Stimulated activated CD8-positive, alpha-beta memory T cell treated with anti-CD3 and anti-CD28 coated beads, Interleukin-15, amount 100 ng/mL, for 4 hours (primary cell): ENCODE measurements around the gene GABRG3.

ENCODE experiments used
- DNase-seq, 2 donors: peaks; one replicate each; pipeline ENCODE4 v3.0.0-alpha.2; 2020; ENCODE audit warnings: low read depth in 2 of 2

GABRG3 gene

DNA sequence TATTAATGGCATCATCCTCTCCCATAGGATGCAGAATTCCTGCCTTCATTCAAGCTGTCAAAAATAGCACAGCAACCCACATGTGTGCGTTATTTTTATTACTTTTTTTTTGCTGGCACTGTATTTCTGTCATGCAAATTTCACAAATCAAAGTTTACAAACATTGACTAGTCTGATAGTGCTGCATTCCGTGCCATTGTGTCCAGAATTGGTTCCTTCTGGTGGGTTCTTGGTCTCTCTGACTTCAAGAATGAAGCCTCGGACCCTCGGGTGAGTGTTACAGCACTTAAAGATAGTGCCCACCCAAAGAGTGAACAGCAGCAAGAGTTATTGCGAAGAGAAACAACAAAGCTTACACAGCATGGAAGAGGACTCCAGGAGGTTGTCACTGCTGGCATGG, 490.2 kb downstream of the GABRG3 start:
- DNase-seq = no peak

DNA sequence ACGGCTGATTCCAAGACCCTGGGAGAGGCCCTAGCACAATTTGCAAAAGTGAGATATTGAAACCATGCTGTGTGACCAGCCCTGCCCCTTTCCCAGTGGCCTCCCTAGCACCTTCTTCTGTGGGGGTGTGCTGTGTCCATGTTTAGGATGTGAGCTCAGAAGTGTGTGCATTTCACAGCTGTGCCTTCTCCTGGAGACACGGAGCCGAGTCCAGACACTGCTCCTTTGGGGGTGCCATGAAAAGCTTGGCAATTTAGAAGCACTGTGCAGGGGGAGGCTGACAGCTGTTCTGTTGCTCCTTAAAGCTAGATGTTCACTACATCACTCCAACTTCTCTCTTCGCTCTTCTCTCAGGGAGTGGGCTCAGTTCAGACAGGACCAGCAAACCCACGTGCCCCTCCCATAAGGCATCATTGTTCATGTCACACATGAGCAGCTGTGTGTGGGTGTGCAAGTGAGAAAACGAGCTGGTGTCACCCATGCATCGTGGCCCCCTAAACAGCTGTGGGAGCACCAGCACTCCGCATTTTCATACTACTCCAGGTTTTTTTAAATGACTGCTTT, 492.6 kb downstream of the GABRG3 start:
- no peak for DNase-seq

GRCh38 chr15:27464941-27465612, 494.1 kb downstream of the GABRG3 start:
- DNase-seq = no peak

DNA sequence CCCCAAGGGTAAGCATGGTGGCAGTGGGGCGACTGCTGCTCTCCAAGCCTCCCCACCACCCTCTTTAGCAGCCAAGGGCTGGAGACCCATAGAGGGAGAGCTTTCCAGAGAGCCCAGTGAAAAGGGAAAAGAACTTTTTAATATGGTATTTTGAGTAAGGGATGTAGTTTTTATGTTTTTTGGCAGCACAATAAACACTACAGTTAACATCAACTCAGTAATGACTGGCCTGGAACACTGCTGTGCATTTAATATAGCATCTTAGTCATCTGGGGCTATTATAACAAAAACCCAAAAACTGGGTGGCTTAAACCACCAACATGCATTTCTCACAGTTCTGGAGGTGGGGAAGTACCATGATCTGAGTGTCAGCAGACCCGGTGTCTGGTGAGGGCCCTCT, 495.8 kb downstream of the GABRG3 start:
- DNase-seq = no peak

DNA sequence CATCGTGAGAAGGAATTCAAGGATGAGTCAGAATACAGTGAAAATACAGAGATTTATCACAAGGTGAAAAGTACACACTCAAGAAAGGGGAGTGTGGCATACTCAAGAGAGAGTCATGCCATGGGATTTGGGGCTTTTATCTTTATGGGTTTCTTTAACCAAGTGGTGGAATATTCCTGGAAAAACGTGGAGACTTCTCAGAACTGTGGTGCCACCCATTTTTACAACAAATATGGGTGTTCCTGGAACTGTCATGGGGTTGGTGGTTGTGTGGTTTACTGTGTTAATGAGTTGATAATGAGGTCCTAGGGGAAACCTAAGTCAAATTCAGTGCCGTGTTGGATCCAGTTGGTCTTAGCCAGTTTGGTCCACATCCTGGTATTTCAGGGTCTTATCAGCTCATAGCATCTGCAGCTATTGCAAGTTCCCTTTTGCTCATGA, 497.2 kb downstream of the GABRG3 start:
- no peak for DNase-seq

GRCh38 chr15:27473845-27474244, 502.9 kb downstream of the GABRG3 start:
- no peak for DNase-seq

- DNase-seq = no peak
Observed at GRCh38 chr15:27475395-27475794, 504.4 kb downstream of the GABRG3 start.

DNA sequence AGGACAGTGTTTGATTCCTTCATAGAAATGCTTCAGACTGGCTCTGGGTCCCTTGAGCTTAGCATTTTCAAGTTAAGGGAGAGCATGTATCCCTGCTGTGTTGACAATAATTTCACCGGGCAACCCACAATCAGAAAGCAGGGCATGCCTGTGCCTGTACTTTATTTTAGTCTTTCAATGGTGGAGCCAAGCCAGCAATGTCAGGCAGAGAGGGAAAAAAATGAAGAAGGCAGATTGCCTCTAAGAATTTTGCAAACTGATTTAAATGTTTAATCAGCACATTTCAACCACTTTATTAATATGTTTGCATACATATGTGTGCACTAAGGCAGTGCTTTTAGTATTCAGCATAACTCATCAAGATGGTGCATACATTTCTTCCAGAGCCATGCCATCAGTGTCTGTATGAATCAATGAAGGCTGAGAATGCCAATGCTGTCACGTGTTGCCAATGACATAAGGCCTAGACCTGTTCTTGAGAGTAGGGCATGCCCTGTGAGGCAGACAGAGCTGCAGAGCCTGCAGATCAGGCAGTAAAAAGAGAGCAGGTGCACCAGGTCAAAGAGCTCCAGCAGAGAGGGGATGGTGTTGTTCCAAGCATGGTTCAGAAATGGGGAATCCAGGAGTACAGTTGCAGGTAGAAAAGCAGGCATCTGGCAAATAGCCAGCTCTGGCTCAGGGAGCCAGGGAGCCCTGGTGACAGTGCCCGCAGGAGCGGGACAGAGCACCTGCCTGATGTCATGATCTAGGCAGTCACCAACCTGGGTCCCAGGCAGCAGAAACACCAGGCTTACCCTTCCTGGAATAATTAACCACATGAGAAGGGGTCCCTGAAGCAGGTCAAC, 508.5 kb downstream of the GABRG3 start:
- DNase-seq = no peak

GRCh38 chr15:27480141-27480530, 509.2 kb downstream of the GABRG3 start:
- no peak for DNase-seq

- DNase-seq = no peak
Observed at GRCh38 chr15:27480642-27481041, 509.7 kb downstream of the GABRG3 start.

DNA sequence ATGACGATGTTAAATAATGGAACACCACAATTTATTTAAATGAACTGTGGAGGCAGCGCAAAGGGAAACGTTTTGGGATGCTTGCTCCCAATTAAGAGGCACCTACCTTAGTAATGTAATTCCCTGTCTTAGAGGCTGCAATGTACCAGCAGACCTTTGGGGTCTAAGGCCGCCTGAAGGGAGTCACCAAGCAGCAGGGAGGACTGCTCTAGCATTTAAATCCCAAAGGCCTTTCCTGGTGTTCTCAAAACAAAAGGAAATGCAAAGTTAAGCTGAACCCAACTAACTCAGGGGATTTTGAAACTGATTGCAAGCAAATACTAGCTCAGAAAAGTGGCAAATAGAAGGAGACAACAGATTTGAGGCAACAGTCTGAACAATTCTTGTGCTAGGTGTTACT, 510.8 kb downstream of the GABRG3 start:
- DNase-seq = no peak

DNA sequence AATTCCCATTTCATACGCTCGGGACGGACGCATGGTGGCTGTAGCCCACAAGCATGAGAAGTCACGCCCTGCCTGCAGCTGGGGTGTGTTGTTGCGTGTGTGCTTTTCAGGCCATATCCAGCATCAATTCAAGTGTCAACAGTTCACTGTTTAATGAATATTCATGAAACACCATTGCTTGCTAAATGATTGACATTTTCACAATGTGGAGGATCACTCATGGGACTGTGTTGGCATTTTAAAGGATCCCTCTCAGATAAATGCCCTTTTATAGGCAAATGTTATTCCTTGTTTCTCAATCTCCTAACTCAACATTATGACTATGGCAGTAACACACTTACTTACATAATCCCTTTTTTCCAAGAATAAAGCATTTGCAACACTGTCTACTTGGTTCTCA, 511.3 kb downstream of the GABRG3 start:
- no peak for DNase-seq

DNA sequence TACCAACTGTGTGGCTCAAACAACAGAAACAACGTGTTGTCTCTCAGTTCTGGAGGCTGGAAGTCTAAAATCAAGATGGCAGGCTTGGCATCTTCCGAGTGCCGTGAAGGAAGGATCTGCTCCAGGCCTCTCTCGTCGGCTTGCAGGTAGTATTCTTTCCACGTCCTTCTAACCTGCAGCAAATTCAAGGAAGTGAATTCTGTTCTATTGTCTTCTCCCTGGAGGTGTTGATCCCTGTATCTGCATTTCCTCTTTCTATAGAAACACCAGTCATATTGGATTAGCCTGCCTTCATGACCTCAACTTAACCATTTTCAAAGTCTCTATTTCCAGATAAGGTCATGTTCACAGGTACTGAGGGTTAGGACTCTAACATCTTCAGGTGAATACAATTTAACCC, 512.1 kb downstream of the GABRG3 start:
- no peak for DNase-seq

- no peak for DNase-seq
Observed at GRCh38 chr15:27485265-27485664, 514.3 kb downstream of the GABRG3 start.

GRCh38 chr15:27486051-27486450, 515.1 kb downstream of the GABRG3 start:
- no peak for DNase-seq

DNA sequence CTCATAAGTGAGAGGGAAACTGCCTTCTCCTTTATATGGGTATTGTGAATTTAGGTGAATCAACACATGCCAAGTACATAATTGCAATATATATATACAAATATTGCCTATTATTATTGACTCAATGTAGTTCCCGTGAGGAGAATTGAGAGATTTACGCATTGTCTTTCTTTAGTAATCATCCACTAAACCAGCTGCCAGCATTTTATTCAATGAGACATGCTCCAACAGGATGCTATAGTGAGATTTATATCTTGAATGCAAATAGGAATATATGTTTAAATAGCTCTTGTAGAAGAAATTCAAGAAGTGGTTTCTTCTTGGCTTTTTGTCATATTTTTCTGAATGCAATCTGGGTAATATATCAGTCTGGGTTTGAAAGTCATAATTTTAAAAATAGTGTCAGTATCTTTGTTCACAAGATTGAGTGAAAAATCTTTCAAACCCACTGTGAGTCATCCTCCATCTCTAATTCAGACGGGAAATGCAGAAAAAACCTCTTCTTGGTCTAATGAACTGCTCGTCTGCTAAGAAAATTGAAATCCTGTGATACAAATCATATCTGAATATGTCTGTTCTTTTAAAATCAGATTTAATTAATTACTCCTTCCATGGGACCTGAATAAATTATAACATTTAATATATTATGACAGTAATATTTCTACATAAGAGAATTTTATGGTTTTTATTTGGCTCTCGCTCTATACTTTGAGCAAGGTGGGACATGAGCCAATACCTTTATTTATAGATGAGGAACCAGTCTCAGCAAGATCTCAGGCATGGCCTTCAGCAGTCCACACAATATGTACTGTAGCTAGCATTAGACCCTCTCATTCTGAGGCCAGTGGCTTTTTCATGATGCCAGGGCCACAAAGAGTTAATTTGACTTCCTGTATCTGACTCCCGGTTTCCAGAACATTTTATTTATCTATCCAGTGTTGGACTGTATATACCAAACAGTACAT, 516.0 kb downstream of the GABRG3 start:
- DNase-seq = no peak

GRCh38 chr15:27487846-27488245, 516.9 kb downstream of the GABRG3 start:
- DNase-seq = no peak

DNA sequence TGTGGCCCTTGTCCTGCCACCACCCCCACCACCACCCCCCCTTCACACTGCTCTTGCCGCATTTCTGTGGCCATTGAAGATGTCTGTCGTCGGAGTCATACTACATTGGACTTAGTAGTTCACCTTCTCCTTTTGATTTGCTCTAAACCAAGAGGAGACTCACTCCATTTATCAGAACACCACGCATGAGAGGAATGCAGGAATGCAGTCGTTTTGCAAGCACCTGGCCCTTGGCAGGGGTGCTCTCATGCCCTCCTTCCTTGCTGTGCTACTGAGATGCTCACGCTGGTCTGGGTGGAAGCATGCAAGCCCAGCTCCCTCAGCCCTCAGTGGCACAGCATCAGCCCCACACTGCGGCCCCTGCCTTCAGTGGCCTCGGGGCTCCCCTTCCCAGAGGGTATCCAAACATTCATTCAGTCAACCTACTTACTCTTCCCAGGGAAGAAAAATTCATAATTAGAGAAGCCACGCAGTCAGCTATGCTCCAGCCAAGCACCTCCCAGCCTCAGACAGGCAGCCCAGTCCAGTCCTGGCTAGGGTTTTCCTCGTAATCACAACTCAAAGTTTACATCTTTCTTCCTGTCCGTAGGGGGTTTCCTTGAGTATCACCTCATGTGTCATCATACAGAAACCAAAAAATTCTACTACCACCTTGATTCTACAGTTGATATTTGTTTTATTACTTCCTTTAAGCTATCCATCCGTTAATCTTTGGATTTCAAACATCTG, 520.0 kb downstream of the GABRG3 start:
- DNase-seq = no peak

GRCh38 chr15:27491666-27492621, 521.0 kb downstream of the GABRG3 start:
- DNase-seq = no peak

DNA sequence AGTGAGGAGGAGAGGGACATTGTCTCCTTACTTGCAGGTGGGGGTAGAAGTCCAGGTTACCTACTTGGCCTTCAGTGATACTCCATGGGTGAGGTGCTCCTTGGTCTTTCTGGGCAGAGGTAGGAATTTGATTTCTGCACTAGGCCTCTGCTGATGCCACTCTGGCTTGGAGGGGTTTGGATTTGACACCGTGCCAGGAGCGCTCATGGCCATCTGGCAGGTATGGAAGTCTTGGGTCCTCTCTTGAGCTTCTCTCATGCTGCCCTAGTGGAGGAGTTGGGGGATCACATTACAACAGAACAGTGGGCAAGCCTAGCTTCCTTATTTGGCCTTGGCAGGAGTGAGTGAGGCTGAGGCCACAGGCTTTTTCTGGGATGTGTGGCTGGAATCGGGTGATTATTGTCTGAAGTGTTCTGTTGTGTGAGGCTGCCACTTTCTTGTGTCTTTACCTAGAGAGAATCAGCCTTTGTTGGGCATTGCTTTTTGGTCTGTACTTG, 525.0 kb downstream of the GABRG3 start:
- no peak for DNase-seq
